Activated naive CD8-positive, alpha-beta T cell (primary cell): ENCODE data around the gene STAT2.

ENCODE experiments used
- H3K27ac Mint-ChIP-seq: one replicate; pipeline ENCODE4 v1.8.0; 2021; ENCODE audit warnings: mixed read lengths
- H3K27me3 Mint-ChIP-seq: one replicate; pipeline ENCODE4 v1.8.0; 2021; ENCODE audit warnings: mixed read lengths
- H3K36me3 Mint-ChIP-seq: one replicate; pipeline ENCODE4 v1.8.0; 2021; ENCODE audit warnings: mixed read lengths
- H3K4me1 Mint-ChIP-seq: one replicate; pipeline ENCODE4 v1.8.0; 2021; ENCODE audit warnings: low read depth, mixed read lengths
- H3K4me3 Mint-ChIP-seq: one replicate; pipeline ENCODE4 v1.8.0; 2021; ENCODE audit warnings: mild to moderate bottlenecking, mixed read lengths
- H3K9me3 Mint-ChIP-seq: one replicate; pipeline ENCODE4 v1.8.0; 2021; ENCODE audit warnings: low read depth, mixed read lengths

Gene STAT2

DNA sequence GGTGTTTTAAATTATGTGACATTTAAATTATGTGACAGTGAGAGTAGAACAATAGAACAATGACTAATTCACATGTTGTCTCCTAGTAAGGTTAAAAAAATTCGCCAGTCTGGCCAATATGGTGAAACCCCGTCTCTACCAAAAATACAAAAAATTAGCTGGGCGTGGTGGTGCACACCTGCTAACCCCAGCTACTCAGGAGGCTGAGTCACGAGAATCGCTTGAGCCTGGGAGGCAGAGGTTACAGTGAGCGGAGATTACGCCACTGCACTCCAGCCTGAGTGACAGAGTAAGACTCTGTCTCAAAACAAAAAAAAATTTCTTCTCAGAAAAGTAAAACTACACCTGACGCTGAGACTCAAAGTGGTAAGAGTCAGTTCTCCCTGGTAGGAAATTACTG lies 62.5 kb downstream of the STAT2 start:
- Mint-ChIP-seq H3K36me3 (peaks cover 2% of the 10 kb centered on the region), H3K9me3 (no peaks in the 10 kb centered on the region), H3K4me1 (peaks cover 66% of the 10 kb centered on the region), H3K27ac (peak overlapping the region; percentile 54), H3K4me3 (peak overlapping the region; percentile 75), H3K27me3 (no peaks in the 10 kb centered on the region)

DNA sequence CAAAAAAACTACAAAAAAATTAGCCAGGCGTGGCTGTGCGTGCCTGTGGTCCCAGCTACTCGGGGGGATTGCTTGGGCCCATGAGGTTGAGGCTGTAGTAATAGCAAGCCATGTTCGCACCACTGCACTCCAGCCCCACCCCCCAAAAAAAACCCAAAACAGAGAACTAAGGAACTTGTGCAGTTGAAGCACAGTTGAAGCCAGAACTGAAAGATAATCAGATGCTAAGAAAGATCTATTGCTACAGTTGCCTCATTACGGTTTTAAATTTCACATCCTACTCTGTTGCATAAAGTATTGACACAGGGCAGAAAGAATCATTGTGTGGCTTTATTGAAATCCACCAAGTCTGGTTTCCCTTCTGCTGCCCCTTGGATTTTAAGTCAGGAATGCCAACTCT lies 63.6 kb downstream of the STAT2 start:
- Mint-ChIP-seq H3K4me3 (peak overlapping the region; percentile 27), H3K9me3 (no peaks in the 10 kb centered on the region), H3K27me3 (no peaks in the 10 kb centered on the region), H3K36me3 (peaks cover 2% of the 10 kb centered on the region), H3K27ac (no peak overlapping the region), H3K4me1 (peaks cover 63% of the 10 kb centered on the region)

DNA sequence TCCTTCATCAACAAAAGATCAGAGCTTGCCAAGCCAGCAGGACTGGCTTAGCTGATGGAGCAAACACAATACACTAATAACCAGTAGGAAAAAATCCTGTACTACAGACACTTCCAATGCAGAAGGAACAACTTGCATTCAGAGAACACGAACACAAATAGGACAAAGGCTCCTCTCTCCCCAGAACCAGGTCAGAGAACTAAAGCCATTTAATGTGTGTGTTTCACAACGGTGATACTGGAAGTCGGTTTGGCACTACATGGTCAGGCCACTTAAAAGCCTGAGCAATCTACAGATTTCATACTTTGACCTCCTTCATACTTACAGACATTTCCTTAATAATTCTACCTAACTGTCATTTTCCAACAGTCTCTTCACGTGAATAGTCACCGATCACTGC lies 66.1 kb downstream of the STAT2 start:
- Mint-ChIP-seq H3K27me3 (no peaks in the 10 kb centered on the region), H3K9me3 (no peaks in the 10 kb centered on the region), H3K36me3 (peaks cover 4% of the 10 kb centered on the region), H3K27ac (no peak overlapping the region), H3K4me1 (peaks cover 60% of the 10 kb centered on the region), H3K4me3 (no peak overlapping the region)
